ENCODE results near the gene KLC4. TPM values are rescaled to one million over a fixed set of nuclear protein-coding genes. Genes with fewer than 3 reads are reported as not detected.

Gene KLC4
- total and polyA plus RNA-seq, 2 donors from 2014 or later: 33.7 to 39.0 TPM

- no peak overlapping the region for H3K9ac ChIP-seq (ENCODE audit: low read length in 3 of 3)
- no peak for FAIRE-seq
- no peaks in the 10 kb centered on the region for H3K9me3 ChIP-seq (ENCODE audit: control insufficient read depth in 2 of 3, insufficient read depth in 1 of 3, low read length in 3 of 3)
- intact Hi-C loops (cut with DNase I): no loop called here
- no peak overlapping the region for H3K4me3 ChIP-seq (ENCODE audit: low read length in 3 of 3)
- H3K4me1 ChIP-seq (ENCODE audit: control insufficient read depth in 2 of 3, insufficient read depth in 2 of 3, low read depth in 1 of 3, low read length in 3 of 3): peaks cover 0 to 2% (median 0%) of the 10 kb centered on the region in 3 donors
- H3K27ac ChIP-seq (ENCODE audit: low read depth in 2 of 2, low read length in 2 of 2): no peak overlapping the region
- peaks cover 9 to 33% (median 24%) of the 10 kb centered on the region in 3 donors for H3K36me3 ChIP-seq (ENCODE audit: control insufficient read depth in 2 of 3, insufficient read depth in 3 of 3, low read length in 3 of 3)
- DNase-seq: no peak
- no peak for TF ChIP-seq CTCF (IDR thresholded peaks at IDR 0.05; ENCODE audit: borderline replicate concordance, extremely low read depth, insufficient read depth)
- no peaks in the 10 kb centered on the region for H3K27me3 ChIP-seq (ENCODE audit: control insufficient read depth, insufficient read depth, low read length)
Measured at GRCh38 chr6:43036712-43037111, 22.7 kb upstream of the KLC4 start.

- FAIRE-seq: no peak
Measured at GRCh38 chr6:43037197-43037596, 22.2 kb upstream of the KLC4 start.

GRCh38 chr6:43037706-43038105 is 21.7 kb upstream of the KLC4 start:
- FAIRE-seq: no peak
- no peak overlapping the region for H3K27ac ChIP-seq (ENCODE audit: low read depth in 2 of 2, low read length in 2 of 2)
- peaks cover 0 to 2% (median 0%) of the 10 kb centered on the region in 3 donors for H3K4me1 ChIP-seq (ENCODE audit: control insufficient read depth in 2 of 3, insufficient read depth in 2 of 3, low read depth in 1 of 3, low read length in 3 of 3)
- H3K9me3 ChIP-seq (ENCODE audit: control insufficient read depth in 2 of 3, insufficient read depth in 1 of 3, low read length in 3 of 3): no peaks in the 10 kb centered on the region
- no peak for DNase-seq
- intact Hi-C loops (cut with DNase I): no loop called here
- no peak for TF ChIP-seq CTCF (IDR thresholded peaks at IDR 0.05; ENCODE audit: borderline replicate concordance, extremely low read depth, insufficient read depth)
- H3K36me3 ChIP-seq (ENCODE audit: control insufficient read depth in 2 of 3, insufficient read depth in 3 of 3, low read length in 3 of 3): peaks cover 9 to 33% (median 24%) of the 10 kb centered on the region in 3 donors
- no peak overlapping the region for H3K9ac ChIP-seq (ENCODE audit: low read length in 3 of 3)
- no peaks in the 10 kb centered on the region for H3K27me3 ChIP-seq (ENCODE audit: control insufficient read depth, insufficient read depth, low read length)
- H3K4me3 ChIP-seq (ENCODE audit: low read length in 3 of 3): no peak overlapping the region

More at GRCh38 chr6:43037197-43037596, 22.2 kb upstream of the KLC4 start:
- no peak overlapping the region for H3K4me3 ChIP-seq (ENCODE audit: low read length in 3 of 3)
- no peaks in the 10 kb centered on the region for H3K27me3 ChIP-seq (ENCODE audit: control insufficient read depth, insufficient read depth, low read length)
- H3K4me1 ChIP-seq (ENCODE audit: control insufficient read depth in 2 of 3, insufficient read depth in 2 of 3, low read depth in 1 of 3, low read length in 3 of 3): peaks cover 0 to 2% (median 0%) of the 10 kb centered on the region in 3 donors
- peaks cover 9 to 33% (median 24%) of the 10 kb centered on the region in 3 donors for H3K36me3 ChIP-seq (ENCODE audit: control insufficient read depth in 2 of 3, insufficient read depth in 3 of 3, low read length in 3 of 3)
- no peak overlapping the region for H3K9ac ChIP-seq (ENCODE audit: low read length in 3 of 3)
- no peak overlapping the region for H3K27ac ChIP-seq (ENCODE audit: low read depth in 2 of 2, low read length in 2 of 2)
- DNase-seq: no peak
- H3K9me3 ChIP-seq (ENCODE audit: control insufficient read depth in 2 of 3, insufficient read depth in 1 of 3, low read length in 3 of 3): no peaks in the 10 kb centered on the region
- no peak for TF ChIP-seq CTCF (IDR thresholded peaks at IDR 0.05; ENCODE audit: borderline replicate concordance, extremely low read depth, insufficient read depth)
- intact Hi-C loops (cut with DNase I): no loop called here

GRCh38 chr6:43038727-43039126 is 20.7 kb upstream of the KLC4 start:
- Histone ChIP-seq H3K4me1 (ENCODE audit: control insufficient read depth in 2 of 3, insufficient read depth in 2 of 3, low read depth in 1 of 3, low read length in 3 of 3) (peaks cover 0 to 2% (median 0%) of the 10 kb centered on the region in 3 donors), H3K9me3 (ENCODE audit: control insufficient read depth in 2 of 3, insufficient read depth in 1 of 3, low read length in 3 of 3) (no peaks in the 10 kb centered on the region), H3K27me3 (ENCODE audit: control insufficient read depth, insufficient read depth, low read length) (no peaks in the 10 kb centered on the region), H3K4me3 (ENCODE audit: low read length in 3 of 3) (no peak overlapping the region), H3K27ac (ENCODE audit: low read depth in 2 of 2, low read length in 2 of 2) (no peak overlapping the region), H3K9ac (ENCODE audit: low read length in 3 of 3) (no peak overlapping the region), H3K36me3 (ENCODE audit: control insufficient read depth in 2 of 3, insufficient read depth in 3 of 3, low read length in 3 of 3) (peaks cover 9 to 30% (median 27%) of the 10 kb centered on the region in 3 donors)
- FAIRE-seq (no peak), DNase-seq (no peak)
- intact Hi-C loops (cut with DNase I): no loop called here
- no peak for TF ChIP-seq CTCF (IDR thresholded peaks at IDR 0.05; ENCODE audit: borderline replicate concordance, extremely low read depth, insufficient read depth)

All from kidney (tissue), 14 donors.